GM12892 (cell line): ENCODE measurements around the gene CXCL9.

ENCODE experiments used
- POLR2A ChIP-seq: IDR thresholded peaks from 2 replicates; pipeline ENCODE4 v1.6.1; 2011; ENCODE audit warnings: low read depth, low read length, control low read depth
- POLR2AphosphoS5 ChIP-seq: IDR thresholded peaks from 2 replicates; pipeline ENCODE4 v1.6.1; 2011; ENCODE audit warnings: low read depth, low read length, control low read depth
- TAF1 ChIP-seq: IDR thresholded peaks from 2 replicates; pipeline ENCODE4 v1.6.1; 2011; ENCODE audit warnings: low read depth, mild to moderate bottlenecking, control low read depth, low read length, borderline replicate concordance

DNA sequence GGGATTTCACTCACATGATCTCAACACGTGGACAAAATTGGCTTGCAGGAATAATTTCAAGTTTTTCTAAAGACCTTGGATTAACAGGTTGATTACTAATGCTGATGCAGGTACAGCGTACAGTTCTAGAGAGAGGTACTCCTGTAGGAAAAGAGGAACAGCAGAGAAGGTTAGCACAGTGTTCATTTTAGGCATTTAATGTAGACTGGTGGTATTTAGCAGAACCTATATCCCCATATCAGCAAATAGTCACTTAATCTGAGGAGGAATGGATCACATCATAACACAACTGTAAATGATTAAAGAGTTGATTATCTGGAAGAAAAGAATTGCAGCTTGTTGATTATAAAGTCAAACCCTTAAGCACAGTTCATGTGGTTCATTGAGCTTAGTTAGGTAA is 15.4 kb upstream of the CXCL9 start:
- TF ChIP-seq POLR2AphosphoS5 (no peak), POLR2A (no peak), TAF1 (no peak)
